Measurements from ENCODE around the gene TMEM40.
"Not testable (repeated sequence)": the region's sequence is repeated elsewhere in the genome, so short reads cannot be mapped to it uniquely, and the experiment has no call there.

Gene TMEM40

GRCh38 chr3:12759097-12759679 is at the start of gene TMEM40:
Gene TMEM40 (minus strand): TSS chr3:12759259. CDS start chr3:12749832, 9,427 bp downstream.
- DNase-seq, result no peak

GRCh38 chr3:12808587-12808986 is 49.5 kb upstream of the TMEM40 start:
- DNase-seq, result no peak

GRCh38 chr3:12807601-12808359 is 48.7 kb upstream of the TMEM40 start:
- no peak for DNase-seq

GRCh38 chr3:12807066-12807465 is 48.0 kb upstream of the TMEM40 start:
- no peak for DNase-seq

- no peak for DNase-seq
Measured at GRCh38 chr3:12803371-12803770, 44.3 kb upstream of the TMEM40 start.

- no peak for DNase-seq
Measured at GRCh38 chr3:12799525-12800440, 40.7 kb upstream of the TMEM40 start.

GRCh38 chr3:12798559-12799179 is 39.6 kb upstream of the TMEM40 start:
- DNase-seq, result no peak

GRCh38 chr3:12797892-12798558 is 39.0 kb upstream of the TMEM40 start:
- DNase-seq, result no peak

- DNase-seq, result no peak
Measured at GRCh38 chr3:12797124-12797891, 38.2 kb upstream of the TMEM40 start.

- DNase-seq, result peak; percentile 38
Measured at GRCh38 chr3:12796171-12797123, 37.4 kb upstream of the TMEM40 start, which contains the start of gene CAND2. Gene CAND2 (plus strand): TSS chr3:12796680. CDS start chr3:12796721, 41 bp downstream.

- DNase-seq, result no peak
Measured at GRCh38 chr3:12793701-12794100, 34.6 kb upstream of the TMEM40 start.

GRCh38 chr3:12791430-12791829 is 32.4 kb upstream of the TMEM40 start:
- DNase-seq, result no peak

- DNase-seq, result not testable (repeated sequence)
Measured at GRCh38 chr3:12787967-12788690, 29.1 kb upstream of the TMEM40 start.

GRCh38 chr3:12787346-12787745 is 28.3 kb upstream of the TMEM40 start:
- peak; percentile 58 for DNase-seq

- DNase-seq, result no peak
Measured at GRCh38 chr3:12785096-12785495, 26.0 kb upstream of the TMEM40 start.

- no peak for DNase-seq
Measured at GRCh38 chr3:12782172-12782815, 23.2 kb upstream of the TMEM40 start.

- DNase-seq, result no peak
Measured at GRCh38 chr3:12780751-12781150, 21.7 kb upstream of the TMEM40 start.

- no peak for DNase-seq
Measured at GRCh38 chr3:12777171-12777570, 18.1 kb upstream of the TMEM40 start.

GRCh38 chr3:12775970-12776369 is 16.9 kb upstream of the TMEM40 start:
- not testable (repeated sequence) for DNase-seq
